Peyer's patch (tissue), 4 donors: Measurements from ENCODE around the gene TMEM25. TPM values are rescaled to one million over a fixed set of nuclear protein-coding genes. Genes with fewer than 3 reads are reported as not detected.
A peak's percentile ranks its signal among the peaks of the same experiment; 100 is the strongest.
"Not testable (repeated sequence)": the region's sequence is repeated elsewhere in the genome, so short reads cannot be mapped to it uniquely, and the experiment has no call there.

Experiments used
- DNase-seq, 3 donors: peaks; one replicate each; pipeline ENCODE4 v3.0.0-alpha.2; 2017 to 2019
- H3K27ac ChIP-seq, 4 donors: fragments of 200-600 bp; sonication (generic); one replicate each; pipeline ENCODE4 v1.5.1; 2016 to 2019
- H3K27me3 ChIP-seq, 2 donors: fragments of 200-600 bp; sonication (generic); one replicate each; pipeline ENCODE4 v1.5.1; 2019
- H3K36me3 ChIP-seq, 3 donors: fragments of 200-600 bp; sonication (generic); one replicate each; pipeline ENCODE4 v1.5.1; 2016 to 2019
- H3K4me1 ChIP-seq, 4 donors: fragments of 200-600 bp; sonication (generic); one replicate each; pipeline ENCODE4 v1.5.1; 2016 to 2019
- H3K4me3 ChIP-seq, 4 donors: fragments of 200-600 bp; sonication (generic); 1 replicate in 3 of 4; 2 replicates in 1 of 4; pipeline ENCODE4 v1.5.1; 2016 to 2019; ENCODE audit warnings: mild to moderate bottlenecking in 1 of 4
- H3K9me3 ChIP-seq, 4 donors: fragments of 200-600 bp; sonication (generic); one replicate each; pipeline ENCODE4 v1.5.1; 2016 to 2019; ENCODE audit warnings: mild to moderate bottlenecking in 1 of 4
- POLR2A ChIP-seq, 2 donors: fragments of 450-650 bp; IDR thresholded peaks; one replicate each; pipeline ENCODE4 v1.5.1; 2017; ENCODE audit warnings: antibody characterized with exemption in 2 of 2, mild to moderate bottlenecking in 2 of 2, moderate library complexity in 2 of 2
- total RNA-seq, 4 donors: library from RNA; depleted of rRNA; stranded (reverse); fragments of >200 nt; gene quantifications; one replicate each; pipeline ENCODE4 v1.1.0, GENCODE V29; 2016
- TF ChIP-seq, protein P1 (sequence below), 6 experiments: fragments of 450-650 bp in 4 of 6; fragments of 200-600 bp in 2 of 6; sonication (generic) in 1 of 6; IDR thresholded peaks; one replicate each; pipeline ENCODE4 v1.5.1; 2017 to 2019; ENCODE audit warnings: antibody characterized with exemption in 6 of 6, mild to moderate bottlenecking in 3 of 6, moderate library complexity in 1 of 6

The TMEM25 gene
- total RNA-seq, result 100 to 1,000 TPM in 3 of 4 donors, 10 to 100 TPM in 1; 48.7 to 263 (median 204) TPM

DNA sequence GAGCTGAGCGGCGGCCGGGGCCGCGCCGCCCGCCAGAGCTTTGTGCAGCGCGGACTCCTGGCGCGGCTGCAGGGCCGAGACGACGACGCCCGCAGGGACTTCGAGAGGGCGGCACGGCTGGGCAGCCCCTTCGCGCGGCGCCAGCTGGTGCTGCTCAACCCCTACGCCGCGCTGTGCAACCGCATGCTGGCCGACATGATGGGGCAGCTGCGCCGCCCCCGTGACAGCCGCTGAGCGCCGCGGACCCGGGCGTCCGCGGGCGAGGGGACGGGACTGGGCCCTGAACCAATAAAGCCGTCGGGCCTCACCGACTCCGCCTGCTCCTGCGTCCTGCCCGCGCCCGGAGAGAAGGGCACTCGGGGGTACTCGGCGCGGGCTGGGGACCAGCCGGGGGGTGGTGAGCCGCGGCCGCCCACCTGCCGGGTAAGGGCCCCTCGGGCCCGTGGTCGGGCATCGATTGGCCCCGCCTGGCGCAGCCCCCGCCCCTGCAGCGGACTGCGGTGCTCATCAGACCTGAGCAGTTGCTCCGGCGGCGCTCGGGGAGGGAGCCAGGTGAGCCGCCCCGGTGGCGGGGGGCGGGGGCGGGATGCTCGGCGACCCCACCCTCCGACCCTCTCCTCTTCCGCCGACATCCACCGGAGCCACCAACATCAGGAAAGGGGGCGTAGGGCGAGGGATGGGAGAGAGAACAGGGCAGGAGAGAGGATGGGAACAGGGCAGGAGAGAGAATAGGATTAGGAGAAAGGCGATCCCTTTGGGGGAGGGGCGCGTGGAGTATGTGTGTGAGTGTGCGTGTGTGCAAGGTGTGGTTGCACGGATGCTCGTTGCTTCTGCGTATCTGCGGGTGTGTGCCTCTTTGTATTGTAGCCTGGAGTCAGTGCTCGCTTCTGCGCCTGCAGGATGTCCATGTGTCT lies at the start of gene TMEM25:
TSS of gene TMEM25 (plus strand) at position 510 of the 914 bp plus-strand sequence. CDS start 610 bp downstream, outside the sequence.
- peak; percentile 73 to 85 (median 84) for DNase-seq
- TF ChIP-seq POLR2A (IDR thresholded peaks at IDR 0.05), result no peak
- TF ChIP-seq, protein P1, sequence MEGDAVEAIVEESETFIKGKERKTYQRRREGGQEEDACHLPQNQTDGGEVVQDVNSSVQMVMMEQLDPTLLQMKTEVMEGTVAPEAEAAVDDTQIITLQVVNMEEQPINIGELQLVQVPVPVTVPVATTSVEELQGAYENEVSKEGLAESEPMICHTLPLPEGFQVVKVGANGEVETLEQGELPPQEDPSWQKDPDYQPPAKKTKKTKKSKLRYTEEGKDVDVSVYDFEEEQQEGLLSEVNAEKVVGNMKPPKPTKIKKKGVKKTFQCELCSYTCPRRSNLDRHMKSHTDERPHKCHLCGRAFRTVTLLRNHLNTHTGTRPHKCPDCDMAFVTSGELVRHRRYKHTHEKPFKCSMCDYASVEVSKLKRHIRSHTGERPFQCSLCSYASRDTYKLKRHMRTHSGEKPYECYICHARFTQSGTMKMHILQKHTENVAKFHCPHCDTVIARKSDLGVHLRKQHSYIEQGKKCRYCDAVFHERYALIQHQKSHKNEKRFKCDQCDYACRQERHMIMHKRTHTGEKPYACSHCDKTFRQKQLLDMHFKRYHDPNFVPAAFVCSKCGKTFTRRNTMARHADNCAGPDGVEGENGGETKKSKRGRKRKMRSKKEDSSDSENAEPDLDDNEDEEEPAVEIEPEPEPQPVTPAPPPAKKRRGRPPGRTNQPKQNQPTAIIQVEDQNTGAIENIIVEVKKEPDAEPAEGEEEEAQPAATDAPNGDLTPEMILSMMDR (IDR thresholded peaks at IDR 0.05), result no peak
- H3K9me3 ChIP-seq, result no peaks in the 10 kb centered on the region
- H3K4me1 ChIP-seq, result peaks cover 0 to 37% (median 6%) of the 10 kb centered on the region in 4 donors
- H3K36me3 ChIP-seq, result peaks cover 0 to 8% (median 0%) of the 10 kb centered on the region in 3 donors
- peak within 1 kb of the TSS; percentile 78 to 98 (median 89) for H3K4me3 ChIP-seq
- no peaks in the 10 kb centered on the region for H3K27me3 ChIP-seq
- peak within 1 kb of the TSS; percentile 80 to 97 (median 89) for H3K27ac ChIP-seq

DNA sequence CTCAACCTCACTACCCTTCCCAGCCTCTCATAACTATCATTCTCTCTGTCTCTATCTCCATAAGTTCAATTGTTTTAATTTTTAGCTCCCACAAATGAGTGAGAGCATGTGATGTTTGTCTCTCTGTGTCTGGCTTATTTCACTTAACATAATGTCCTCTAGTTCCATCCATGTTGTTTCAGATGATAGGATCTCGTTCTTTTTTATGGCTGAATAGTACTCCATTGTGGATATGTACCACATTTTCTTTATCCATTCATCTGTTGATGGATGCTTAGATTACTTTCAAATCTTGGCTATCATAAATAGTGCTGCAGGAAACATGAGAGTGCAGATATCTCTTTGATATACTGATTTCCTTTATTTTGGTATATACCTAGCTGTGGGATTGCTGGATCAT lies 49.8 kb upstream of the TMEM25 start:
- H3K36me3 ChIP-seq, result peaks cover 0 to 97% (median 4%) of the 10 kb centered on the region in 3 donors
- not testable (repeated sequence) for DNase-seq, H3K4me1 ChIP-seq, H3K27ac ChIP-seq, H3K4me3 ChIP-seq, H3K27me3 ChIP-seq, H3K9me3 ChIP-seq

DNA sequence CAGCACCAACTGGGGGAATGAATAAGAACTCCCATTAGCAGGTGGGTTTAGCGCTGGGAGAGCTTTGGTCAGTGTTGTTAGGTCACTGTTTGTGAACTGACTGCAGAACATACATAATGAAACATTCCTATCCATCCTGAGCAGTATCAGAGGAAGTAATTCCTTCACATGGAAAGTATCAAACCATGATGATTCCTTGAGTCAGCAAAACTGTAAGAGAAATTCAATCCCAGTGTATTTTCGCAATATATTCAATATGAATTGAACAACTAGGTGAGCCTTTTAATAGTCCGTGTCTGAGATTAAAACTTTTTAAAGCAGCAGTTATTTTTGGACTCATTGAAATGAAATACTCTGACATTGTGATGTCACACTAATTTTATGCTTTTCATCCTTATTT lies 46.6 kb upstream of the TMEM25 start:
- no peaks in the 10 kb centered on the region for H3K27me3 ChIP-seq
- no peak overlapping the region for H3K4me3 ChIP-seq
- H3K36me3 ChIP-seq, result peaks cover 0 to 90% (median 4%) of the 10 kb centered on the region in 3 donors
- no peaks in the 10 kb centered on the region for H3K9me3 ChIP-seq
- DNase-seq, result no peak
- H3K4me1 ChIP-seq, result no peaks in the 10 kb centered on the region
- TF ChIP-seq, protein P1 (IDR thresholded peaks at IDR 0.05), result no peak
- no peak for TF ChIP-seq POLR2A (IDR thresholded peaks at IDR 0.05)
- H3K27ac ChIP-seq, result no peak overlapping the region

DNA sequence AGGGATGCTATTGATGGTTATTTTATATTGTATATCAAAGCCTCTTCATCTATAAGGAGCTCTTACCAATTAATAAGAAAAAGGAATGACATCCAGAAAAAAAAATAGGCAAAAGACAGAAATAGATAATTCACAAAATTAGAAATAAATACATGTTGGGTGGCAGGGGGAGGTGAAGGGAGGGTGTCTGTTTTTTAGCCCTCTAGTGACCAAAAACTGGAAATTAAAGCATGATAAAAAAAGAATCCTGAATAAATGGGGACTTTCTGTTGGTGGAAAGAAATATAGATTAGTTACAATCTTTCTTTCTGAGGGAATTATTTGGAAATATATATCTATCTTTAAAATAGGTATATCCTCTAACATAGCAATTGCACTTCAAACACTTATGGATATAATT lies 45.7 kb upstream of the TMEM25 start:
- Histone ChIP-seq H3K9me3 (no peaks in the 10 kb centered on the region), H3K27me3 (no peaks in the 10 kb centered on the region), H3K36me3 (peaks cover 0 to 90% (median 4%) of the 10 kb centered on the region in 3 donors), H3K4me3 (no peak overlapping the region), H3K27ac (no peak overlapping the region), H3K4me1 (no peaks in the 10 kb centered on the region)
- DNase-seq, result no peak
- TF ChIP-seq, protein P1 (IDR thresholded peaks at IDR 0.05), result no peak
- TF ChIP-seq POLR2A (IDR thresholded peaks at IDR 0.05), result no peak

DNA sequence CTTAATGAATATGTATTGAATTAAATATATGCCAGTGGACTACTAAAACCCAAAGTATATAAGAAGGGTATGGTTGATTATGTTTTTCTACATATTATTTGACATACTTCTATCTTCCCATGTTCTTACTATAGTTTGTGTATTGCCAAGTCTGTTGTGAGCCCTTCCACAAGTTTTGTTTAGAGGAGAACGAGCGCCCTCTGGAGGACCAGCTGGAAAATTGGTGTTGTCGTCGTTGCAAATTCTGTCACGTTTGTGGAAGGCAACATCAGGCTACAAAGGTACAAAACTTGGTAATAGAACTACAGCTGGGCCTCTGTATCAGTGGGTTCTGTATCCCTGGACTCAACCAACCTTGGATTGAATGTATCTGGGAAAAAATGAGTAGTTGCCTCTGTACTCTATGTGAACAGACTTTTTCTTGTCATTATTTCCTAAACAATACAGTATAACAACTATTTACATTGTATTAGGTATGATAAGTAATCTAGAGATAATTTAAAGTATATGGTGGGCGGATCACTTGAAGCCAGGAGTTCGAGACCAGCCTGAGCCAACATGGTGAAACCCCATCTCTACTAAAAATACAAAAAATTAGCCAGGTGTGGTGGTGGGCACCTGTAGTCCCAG lies 42.4 kb upstream of the TMEM25 start:
- Histone ChIP-seq H3K4me3 (no peak overlapping the region), H3K4me1 (no peaks in the 10 kb centered on the region), H3K36me3 (peaks cover 0 to 90% (median 0%) of the 10 kb centered on the region in 3 donors), H3K27ac (no peak overlapping the region), H3K9me3 (no peaks in the 10 kb centered on the region), H3K27me3 (no peaks in the 10 kb centered on the region)
- no peak for TF ChIP-seq POLR2A (IDR thresholded peaks at IDR 0.05)
- TF ChIP-seq, protein P1 (IDR thresholded peaks at IDR 0.05), result peak; percentile 50 to 89 (median 83)
- DNase-seq, result peak; percentile 52 to 80 (median 79)

DNA sequence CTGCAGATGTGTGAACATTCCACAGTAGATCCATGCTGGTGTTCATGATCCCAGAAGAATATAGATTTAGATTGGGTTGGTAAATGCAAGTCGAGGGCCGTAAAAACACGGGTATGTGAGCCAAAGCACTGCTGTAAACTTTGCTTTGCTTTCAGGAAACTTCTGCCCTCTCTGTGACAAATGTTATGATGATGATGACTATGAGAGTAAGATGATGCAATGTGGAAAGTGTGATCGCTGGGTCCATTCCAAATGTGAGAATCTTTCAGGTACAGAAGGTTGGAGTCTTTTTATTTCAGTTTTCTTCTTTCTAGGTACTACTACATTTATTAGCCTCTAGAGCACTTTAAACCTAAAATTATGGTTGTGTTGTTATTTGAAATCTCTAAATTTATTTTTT lies 40.0 kb upstream of the TMEM25 start:
- no peaks in the 10 kb centered on the region for H3K27me3 ChIP-seq
- no peaks in the 10 kb centered on the region for H3K9me3 ChIP-seq
- H3K4me1 ChIP-seq, result no peaks in the 10 kb centered on the region
- DNase-seq, result no peak
- no peak overlapping the region for H3K4me3 ChIP-seq
- H3K36me3 ChIP-seq, result peaks cover 0 to 92% (median 0%) of the 10 kb centered on the region in 3 donors
- TF ChIP-seq, protein P1 (IDR thresholded peaks at IDR 0.05), result no peak
- no peak for TF ChIP-seq POLR2A (IDR thresholded peaks at IDR 0.05)
- no peak overlapping the region for H3K27ac ChIP-seq
